Measurements from ENCODE around the gene CD3E. TPM values are rescaled to one million over a fixed set of nuclear protein-coding genes. Genes with fewer than 3 reads are reported as not detected.

CD3E gene
- total RNA-seq, 1 experiment from 2014 or later: not detected

- Histone ChIP-seq H4K20me1 (ENCODE audit: insufficient read depth) (no peaks in the 10 kb centered on the region), H3K27me3 (ENCODE audit: insufficient read depth, low read depth) (no peaks in the 10 kb centered on the region), H3K4me2 (no peak within 1 kb of the TSS), H3K4me1 (replicated peaks; ENCODE audit: insufficient read depth) (no peaks in the 10 kb centered on the region), H3K9me2 (ENCODE audit: insufficient read depth) (no peaks in the 10 kb centered on the region), H3K79me2 (ENCODE audit: low read depth) (no peaks in the 10 kb centered on the region), H3F3A (ENCODE audit: insufficient read depth, low read depth) (no peaks in the 10 kb centered on the region), H3K4me3 (no peak within 1 kb of the TSS), H3K9me3 (ENCODE audit: insufficient read depth, low read depth) (no peaks in the 10 kb centered on the region), H2AFZ (no peak within 1 kb of the TSS), H3K27ac (no peak within 1 kb of the TSS), H3K36me3 (ENCODE audit: low read depth) (no peaks in the 10 kb centered on the region)
- ChIA-PET POLR2A (ENCODE audit: unreplicated experiment) (no interaction called here), CTCF (no interaction called here)
- no peak for DNase-seq
- TF ChIP-seq CTCF (conservative IDR thresholded peaks at IDR 0.05): no peak
- TF ChIP-seq EZH2 (IDR thresholded peaks at IDR 0.05; ENCODE audit: low read depth): no peak
- intact Hi-C loops (cut with micrococcal nuclease; ENCODE audit: unreplicated experiment): no loop called here
- no TSS peak for BruUV-seq (replicated peaks)
Measured at GRCh38 chr11:118343981-118344515, 39.5 kb downstream of the CD3E start, which contains the start of gene CD3G. Gene CD3G, plus strand, starts transcription at chr11:118344344. Its CDS starts 80 bp downstream, at chr11:118344424.

GRCh38 chr11:118349475-118349874, 44.9 kb downstream of the CD3E start:
- Histone ChIP-seq H3K4me1 (replicated peaks; ENCODE audit: insufficient read depth) (peaks cover 21% of the 10 kb centered on the region), H3K27ac (no peak overlapping the region), H3K36me3 (ENCODE audit: low read depth) (no peaks in the 10 kb centered on the region), H4K20me1 (ENCODE audit: insufficient read depth) (no peaks in the 10 kb centered on the region), H2AFZ (no peak overlapping the region), H3F3A (ENCODE audit: insufficient read depth, low read depth) (0 out of 2 replicates have a peak, but pooled peaks cover 11% of the 10 kb centered on the region), H3K9me3 (ENCODE audit: insufficient read depth, low read depth) (no peaks in the 10 kb centered on the region), H3K4me2 (no peak overlapping the region), H3K79me2 (ENCODE audit: low read depth) (no peaks in the 10 kb centered on the region), H3K9me2 (ENCODE audit: insufficient read depth) (no peaks in the 10 kb centered on the region), H3K27me3 (ENCODE audit: insufficient read depth, low read depth) (no peaks in the 10 kb centered on the region), H3K4me3 (no peak overlapping the region)
- intact Hi-C loops (cut with micrococcal nuclease; ENCODE audit: unreplicated experiment): no loop called here
- CTCF ChIA-PET: no interaction called here
- no TSS peak for BruUV-seq (replicated peaks)
- DNase-seq: no peak
- no peak for TF ChIP-seq CTCF (conservative IDR thresholded peaks at IDR 0.05)
- no peak for TF ChIP-seq EZH2 (IDR thresholded peaks at IDR 0.05; ENCODE audit: low read depth)
- POLR2A ChIA-PET (ENCODE audit: unreplicated experiment): no interaction called here

DNA sequence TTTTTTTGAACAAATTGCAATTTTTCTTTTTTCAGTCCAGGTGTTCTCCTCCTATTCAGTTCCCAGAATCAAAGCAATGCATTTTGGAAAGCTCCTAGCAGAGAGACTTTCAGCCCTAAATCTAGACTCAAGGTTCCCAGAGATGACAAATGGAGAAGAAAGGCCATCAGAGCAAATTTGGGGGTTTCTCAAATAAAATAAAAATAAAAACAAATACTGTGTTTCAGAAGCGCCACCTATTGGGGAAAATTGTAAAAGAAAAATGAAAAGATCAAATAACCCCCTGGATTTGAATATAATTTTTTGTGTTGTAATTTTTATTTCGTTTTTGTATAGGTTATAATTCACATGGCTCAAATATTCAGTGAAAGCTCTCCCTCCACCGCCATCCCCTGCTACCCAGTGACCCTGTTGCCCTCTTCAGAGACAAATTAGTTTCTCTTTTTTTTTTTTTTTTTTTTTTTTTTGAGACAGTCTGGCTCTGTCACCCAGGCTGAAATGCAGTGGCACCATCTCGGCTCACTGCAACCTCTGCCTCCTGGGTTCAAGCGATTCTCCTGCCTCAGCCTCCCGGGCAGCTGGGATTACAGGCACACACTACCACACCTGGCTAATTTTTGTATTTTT, 48.7 kb downstream of the CD3E start:
- H3K79me2 ChIP-seq (ENCODE audit: low read depth): no peaks in the 10 kb centered on the region
- no peak overlapping the region for H2AFZ ChIP-seq
- H3K4me1 ChIP-seq (replicated peaks; ENCODE audit: insufficient read depth): peaks cover 21% of the 10 kb centered on the region
- DNase-seq: no peak
- H3K27ac ChIP-seq: no peak overlapping the region
- H3K9me3 ChIP-seq (ENCODE audit: insufficient read depth, low read depth): no peaks in the 10 kb centered on the region
- intact Hi-C loops (cut with micrococcal nuclease; ENCODE audit: unreplicated experiment): loop anchor here (1.0 to 5.0 kb wide), 3 partner anchors 57 to 155 kb away; partner anchors contain the start of gene MPZL2
- no peaks in the 10 kb centered on the region for H3K9me2 ChIP-seq (ENCODE audit: insufficient read depth)
- no peaks in the 10 kb centered on the region for H4K20me1 ChIP-seq (ENCODE audit: insufficient read depth)
- BruUV-seq (replicated peaks): no TSS peak
- peaks cover 23% of the 10 kb centered on the region; the same call in 1 of the 2 replicates for H3F3A ChIP-seq (ENCODE audit: insufficient read depth, low read depth)
- H3K36me3 ChIP-seq (ENCODE audit: low read depth): no peaks in the 10 kb centered on the region
- H3K4me2 ChIP-seq: no peak overlapping the region; the same call in 1 of the 2 replicates
- POLR2A ChIA-PET (ENCODE audit: unreplicated experiment): no interaction called here
- TF ChIP-seq CTCF (conservative IDR thresholded peaks at IDR 0.05) (peak; percentile 86), EZH2 (IDR thresholded peaks at IDR 0.05; ENCODE audit: low read depth) (no peak)
- CTCF ChIA-PET: interaction anchor here (0.6 kb wide), 1 partner anchor 155 kb away, joined by 15 read pairs; no protein-coding TSS in a partner anchor
- H3K4me3 ChIP-seq: no peak overlapping the region
- H3K27me3 ChIP-seq (ENCODE audit: insufficient read depth, low read depth): no peaks in the 10 kb centered on the region

Measured in PC-9 (cell line).